ENCODE data around the gene UGT2A2.

DNA sequence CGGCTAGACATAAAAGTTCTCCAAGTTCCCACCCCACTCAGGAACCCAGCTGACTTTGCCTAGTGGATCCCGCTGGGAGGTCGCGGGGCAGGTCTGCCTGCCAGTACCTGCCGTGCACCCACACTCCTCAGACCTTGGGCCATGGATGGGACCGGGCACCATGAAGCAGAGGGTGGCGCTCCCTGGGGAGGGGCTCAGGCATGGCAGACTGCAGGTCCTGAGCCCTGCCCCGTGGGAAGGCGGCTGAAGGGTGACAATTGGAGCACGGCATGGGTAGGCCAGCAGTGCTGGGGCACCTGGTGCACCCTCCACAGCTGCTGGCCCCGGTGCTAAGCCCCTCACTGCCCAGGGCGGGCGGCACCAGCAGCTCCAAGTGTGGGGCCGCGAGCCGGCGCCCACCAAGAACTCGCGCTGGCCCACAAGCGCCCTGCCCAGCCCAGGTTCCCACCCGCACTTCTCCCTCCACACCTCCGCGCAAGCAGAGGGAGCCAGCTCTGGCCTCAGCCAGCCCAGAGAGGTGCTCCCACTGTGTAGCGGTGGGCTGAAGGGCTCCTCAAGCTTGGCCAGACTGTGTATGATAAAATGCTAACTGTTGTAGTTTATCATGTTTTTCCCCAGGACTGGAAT is 63.1 kb downstream of the UGT2A2 start:
- TF ChIP-seq, protein P1, sequence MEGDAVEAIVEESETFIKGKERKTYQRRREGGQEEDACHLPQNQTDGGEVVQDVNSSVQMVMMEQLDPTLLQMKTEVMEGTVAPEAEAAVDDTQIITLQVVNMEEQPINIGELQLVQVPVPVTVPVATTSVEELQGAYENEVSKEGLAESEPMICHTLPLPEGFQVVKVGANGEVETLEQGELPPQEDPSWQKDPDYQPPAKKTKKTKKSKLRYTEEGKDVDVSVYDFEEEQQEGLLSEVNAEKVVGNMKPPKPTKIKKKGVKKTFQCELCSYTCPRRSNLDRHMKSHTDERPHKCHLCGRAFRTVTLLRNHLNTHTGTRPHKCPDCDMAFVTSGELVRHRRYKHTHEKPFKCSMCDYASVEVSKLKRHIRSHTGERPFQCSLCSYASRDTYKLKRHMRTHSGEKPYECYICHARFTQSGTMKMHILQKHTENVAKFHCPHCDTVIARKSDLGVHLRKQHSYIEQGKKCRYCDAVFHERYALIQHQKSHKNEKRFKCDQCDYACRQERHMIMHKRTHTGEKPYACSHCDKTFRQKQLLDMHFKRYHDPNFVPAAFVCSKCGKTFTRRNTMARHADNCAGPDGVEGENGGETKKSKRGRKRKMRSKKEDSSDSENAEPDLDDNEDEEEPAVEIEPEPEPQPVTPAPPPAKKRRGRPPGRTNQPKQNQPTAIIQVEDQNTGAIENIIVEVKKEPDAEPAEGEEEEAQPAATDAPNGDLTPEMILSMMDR (IDR thresholded peaks at IDR 0.05; ENCODE audit: borderline replicate concordance, extremely low read depth, low read length, poor library complexity, severe bottlenecking) = no peak
- TF ChIP-seq EZH2 (IDR thresholded peaks at IDR 0.05; ENCODE audit: borderline replicate concordance, low read depth, low read length, severe bottlenecking) = no peak

Data from DND-41 (cell line).